HG02763 (cell line): ENCODE data around the gene CHCHD10.

Source experiments
- ATAC-seq: cut with Tn5 transposase; IDR thresholded peaks from one replicate; pipeline ENCODE4 v1.9.1; 2021; ENCODE audit warnings: mild to moderate bottlenecking, moderate library complexity; ENCODE audit not compliant: unreplicated experiment

The CHCHD10 gene

DNA sequence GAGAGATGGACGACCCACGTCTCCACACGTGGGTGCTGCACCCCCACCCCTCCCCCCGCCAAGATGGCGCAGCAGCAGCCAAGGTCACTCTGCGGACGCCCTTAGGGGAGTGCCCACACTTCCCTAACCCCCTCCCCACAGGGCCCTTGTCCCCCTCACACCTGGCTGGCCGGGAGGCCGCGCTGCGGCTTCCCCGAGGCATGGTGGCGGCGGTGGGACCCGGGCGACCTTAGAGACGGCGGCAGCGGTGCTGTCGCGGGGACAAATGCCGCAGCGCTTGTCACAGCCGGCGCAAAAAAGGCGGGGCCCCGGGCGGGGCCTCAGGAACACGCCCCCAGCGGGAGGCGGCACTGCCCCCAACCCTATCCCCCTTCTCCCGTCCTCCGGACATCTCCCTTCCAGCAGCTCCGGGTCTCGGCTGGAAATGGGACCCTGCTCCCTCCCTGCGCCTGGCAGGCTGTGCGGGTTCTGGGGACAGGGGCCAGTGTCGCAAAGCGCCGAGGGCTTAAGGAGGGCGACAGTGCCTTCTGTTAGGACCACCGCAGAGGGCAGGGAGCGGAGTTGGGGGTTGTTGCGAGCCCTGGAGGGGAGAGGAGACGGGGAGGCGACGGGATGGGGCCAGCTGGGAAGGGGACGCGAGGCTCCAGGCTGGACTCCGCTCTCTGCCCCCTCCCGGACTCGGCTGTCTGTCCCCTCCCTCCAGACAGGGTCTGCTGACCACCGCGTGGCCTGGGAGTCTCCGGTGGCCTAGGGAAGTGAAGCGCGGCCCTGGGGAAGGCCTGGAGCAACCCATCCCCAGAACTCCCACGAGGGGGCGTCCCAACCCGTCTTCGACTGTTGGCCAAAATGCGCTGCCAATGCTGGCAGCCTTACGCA, at the start of gene CHCHD10:
TSS of gene CHCHD10 (minus strand) at position 300 of the 876 bp plus-strand sequence. CDS start at position 202, 98 bp downstream.
- ATAC-seq = no peak

DNA sequence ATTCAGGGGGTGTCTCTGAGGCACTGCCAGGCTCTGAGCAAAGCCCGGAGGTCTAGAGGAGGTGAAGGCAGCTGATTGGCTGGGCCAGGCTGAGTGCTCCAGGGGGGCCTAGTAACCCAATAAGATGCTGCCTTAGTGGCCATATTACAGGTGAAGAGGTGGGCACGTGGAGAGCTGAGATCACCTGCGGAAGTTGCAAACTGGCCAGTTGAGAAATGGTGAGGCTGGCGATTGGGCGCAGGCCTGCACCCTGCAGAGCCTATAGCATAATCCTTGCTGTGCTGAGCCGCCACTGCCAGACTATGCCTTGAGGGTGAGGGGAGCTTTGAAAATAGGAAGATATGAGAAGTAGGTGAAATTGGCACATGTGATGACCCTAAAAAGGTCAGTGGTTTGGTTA, 49.4 kb upstream of the CHCHD10 start:
- ATAC-seq = no peak

DNA sequence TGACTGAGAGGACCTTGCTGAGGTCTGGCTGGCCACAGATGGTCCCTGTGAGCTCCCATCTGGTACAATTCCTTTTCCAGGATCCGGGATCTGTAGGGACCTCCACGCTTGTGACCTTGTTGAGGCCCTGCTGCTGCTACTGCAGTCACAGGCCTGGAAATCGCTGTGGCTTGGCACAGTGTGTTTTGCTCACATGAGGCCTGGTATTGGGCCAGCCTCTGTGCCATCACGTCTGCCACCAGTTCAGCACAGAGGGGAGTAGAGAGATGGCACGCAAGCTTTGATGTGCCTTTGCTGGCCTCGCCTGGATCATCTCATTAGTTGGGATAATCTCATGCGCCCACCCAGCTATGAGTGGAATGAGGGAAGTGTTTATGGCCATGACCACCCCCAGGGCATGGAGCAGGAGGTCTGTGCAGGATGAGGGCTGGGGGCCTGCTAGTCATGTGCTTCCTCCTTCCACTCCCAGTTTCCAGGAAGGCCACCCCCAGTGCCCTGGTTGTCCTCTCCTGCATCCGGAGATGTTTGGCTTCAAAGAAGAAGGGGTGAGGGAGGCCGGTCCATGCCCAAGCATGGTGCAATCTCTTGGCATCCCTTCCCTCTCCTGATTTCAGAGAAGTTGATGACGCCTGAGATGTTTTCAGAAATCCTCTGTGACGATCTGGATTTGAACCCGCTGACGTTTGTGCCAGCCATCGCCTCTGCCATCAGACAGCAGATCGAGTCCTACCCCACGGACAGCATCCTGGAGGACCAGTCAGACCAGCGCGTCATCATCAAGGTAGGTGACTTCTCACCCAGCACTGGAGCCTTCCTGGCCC, 48.6 kb upstream of the CHCHD10 start:
- ATAC-seq = no peak

DNA sequence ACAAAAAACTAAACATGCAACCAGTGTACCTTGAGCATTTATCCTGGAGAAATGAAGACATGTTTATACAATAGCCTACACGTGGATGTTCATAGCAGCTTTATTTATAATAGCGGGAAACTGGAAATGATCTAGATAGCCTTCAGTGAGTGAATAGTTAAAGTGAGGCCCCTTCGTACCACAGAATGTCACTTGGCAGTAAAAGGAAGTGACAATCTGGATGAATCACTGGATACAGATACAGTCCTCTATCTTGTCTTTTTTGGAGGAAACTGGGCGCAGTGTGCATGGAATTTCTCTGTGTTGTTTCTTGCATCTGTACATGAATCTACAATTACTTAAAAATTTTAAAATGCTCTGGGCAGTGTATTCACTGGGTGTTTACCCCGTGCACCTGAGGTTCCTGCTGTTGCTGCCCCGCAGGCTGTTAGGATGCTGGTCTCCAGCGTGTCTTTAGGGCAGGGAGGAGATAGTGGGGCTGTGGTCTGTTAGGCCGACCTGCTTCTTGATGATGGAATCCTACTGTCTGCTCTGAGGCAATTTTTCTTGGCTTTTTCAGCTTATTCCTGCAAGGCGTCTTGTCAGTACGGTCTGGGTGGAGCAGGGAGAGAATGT, 47.9 kb upstream of the CHCHD10 start:
- no peak for ATAC-seq

DNA sequence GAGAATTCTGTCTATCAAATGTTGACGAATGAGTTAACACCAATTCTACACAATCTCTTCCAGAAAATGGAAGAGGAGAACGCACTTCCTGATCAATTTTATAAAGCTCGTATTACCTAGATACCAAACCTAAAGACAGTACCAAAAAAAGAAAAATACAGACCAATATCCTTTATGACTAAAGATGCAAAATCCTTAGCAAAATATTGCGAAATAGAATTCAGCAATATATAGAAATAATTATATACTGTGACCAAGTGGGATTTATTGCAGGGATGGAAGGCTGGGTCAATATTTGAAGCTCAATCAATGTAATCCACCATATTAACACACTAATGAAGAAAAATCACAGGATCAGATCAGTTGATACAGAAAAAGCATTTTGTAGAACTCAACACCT, 44.6 kb upstream of the CHCHD10 start:
- no peak for ATAC-seq

DNA sequence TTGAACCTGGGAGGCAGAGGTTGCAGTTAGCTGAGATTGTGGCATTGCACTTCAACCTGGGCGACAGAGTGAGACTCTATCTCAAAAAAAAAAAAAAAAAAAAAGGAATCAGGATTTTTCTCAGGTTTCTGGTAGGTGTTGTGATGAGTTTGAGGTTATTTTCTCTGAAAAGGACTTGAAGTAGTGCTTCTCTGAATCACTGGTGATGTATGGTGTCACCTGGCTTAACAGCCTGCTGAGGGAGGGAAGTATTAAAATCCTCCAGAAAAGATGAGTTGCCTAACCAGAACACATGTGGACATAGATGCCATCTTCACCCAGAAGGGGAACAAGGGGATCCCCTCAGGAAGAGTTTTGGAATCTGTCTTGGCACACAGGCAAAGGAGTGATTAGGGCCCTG, 39.1 kb upstream of the CHCHD10 start:
- no peak for ATAC-seq

DNA sequence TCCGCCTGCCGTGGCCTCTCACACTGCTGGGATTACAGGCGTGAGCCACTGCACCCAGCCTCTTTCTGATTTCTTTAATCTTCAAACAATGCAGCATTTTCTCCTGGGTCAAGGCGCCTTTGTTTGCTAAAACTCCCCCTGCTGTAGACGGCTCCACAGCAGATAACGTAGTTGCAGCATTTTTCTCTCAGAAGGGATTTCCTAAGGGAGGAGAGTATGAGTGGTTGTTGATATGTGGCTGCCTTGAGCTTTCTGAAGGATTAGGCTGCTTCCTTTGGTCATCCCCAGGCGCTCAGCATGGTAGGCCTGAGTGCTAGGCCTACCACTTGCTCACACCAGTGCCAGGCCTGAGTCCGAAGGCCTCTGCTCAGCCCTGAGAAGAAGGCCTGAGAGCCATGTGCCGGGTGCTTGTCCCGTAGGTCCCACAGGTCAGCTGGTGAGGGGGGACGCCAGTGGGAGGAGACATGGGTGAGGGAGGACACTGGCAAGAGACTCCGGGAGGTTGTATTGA, 37.1 kb upstream of the CHCHD10 start:
- no peak for ATAC-seq

DNA sequence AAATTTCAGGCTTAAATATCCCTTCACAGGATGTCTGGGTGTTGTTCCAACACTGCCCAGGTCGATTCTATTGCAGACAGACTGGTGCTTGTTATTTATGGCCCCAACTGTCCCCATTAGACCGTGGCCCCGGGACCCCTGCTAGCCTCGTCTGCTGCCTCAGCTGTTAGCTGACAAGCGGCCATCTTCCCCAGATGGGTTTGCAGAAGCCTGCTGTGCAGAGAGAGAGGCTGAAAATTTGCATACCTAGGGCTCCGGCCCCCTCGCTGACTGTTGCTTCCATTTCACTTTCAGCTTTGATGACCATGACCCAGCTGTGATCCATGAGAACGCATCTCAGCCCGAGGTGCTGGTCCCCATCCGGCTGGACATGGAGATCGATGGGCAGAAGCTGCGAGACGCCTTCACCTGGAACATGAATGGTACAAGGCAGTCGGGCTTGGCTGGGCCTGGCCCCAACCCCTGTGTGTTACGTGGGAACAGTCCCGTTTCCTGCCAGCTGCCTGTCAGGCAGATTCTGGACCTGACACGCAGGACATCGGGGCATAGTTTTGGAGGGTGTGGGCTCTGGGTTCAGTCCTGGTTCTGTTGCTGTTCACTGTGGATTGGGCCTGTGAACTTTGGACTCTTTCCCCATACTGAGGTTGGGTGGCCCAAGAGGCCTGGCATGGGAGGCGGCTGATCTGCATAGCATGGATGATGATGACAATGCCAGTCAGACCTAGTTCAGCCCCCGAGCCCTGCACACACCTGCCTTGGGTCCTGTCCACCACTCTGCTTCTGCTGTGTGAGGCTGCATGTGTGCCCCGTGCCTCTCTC, 35.4 kb upstream of the CHCHD10 start:
- no peak for ATAC-seq

DNA sequence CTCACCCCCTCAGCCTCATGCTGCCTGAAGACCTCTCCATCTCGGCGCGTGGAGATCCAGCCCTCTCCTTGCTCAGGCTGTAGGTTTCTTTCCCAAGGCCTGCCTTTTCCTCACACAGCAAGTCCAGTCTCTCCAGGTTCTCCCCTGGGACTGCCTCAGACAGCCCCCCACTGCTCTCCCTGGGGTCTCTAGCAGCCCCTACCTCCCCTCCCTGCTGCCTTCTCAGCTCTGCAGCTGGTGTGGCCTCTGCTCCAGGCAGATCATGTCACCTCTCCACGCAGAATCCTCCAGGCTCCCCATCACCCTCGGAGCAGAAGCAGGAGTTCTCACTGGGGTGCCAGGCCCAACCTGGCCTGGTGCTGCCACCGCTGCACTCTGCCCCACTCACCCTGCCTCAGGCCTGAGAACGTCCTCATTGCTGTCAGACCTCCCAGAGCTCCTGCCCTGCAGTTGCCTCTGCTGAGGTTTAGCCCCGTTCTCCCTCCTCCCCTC, 34.2 kb upstream of the CHCHD10 start:
- ATAC-seq = no peak

DNA sequence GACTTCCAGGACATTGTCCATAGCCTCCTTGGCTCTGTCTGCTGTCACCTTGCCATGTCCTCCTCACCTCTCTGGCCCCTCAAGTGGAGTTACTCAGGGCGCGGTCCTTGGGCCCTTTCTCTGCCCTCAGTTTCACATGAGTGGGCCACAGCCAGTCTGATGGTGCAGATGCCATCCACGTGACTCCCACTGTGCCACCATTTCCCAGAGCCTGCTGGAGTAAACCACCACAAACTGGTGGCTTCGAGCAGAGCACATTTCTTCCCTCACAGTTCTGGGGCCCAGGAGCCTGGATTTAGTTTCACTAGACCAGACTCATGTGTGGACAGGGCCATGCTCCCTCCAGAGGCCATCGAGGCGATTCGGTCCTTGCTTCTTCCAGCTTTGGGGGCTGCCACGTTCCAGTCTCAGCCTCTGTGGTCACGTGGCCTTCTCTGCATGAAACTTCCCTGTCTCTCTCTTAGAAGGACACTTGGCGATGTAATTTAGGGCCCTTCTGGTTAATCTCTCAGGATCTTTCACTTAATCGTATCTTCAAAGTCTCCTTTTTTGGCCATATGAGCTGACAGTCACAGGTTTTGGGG, 33.6 kb upstream of the CHCHD10 start:
- ATAC-seq = no peak

DNA sequence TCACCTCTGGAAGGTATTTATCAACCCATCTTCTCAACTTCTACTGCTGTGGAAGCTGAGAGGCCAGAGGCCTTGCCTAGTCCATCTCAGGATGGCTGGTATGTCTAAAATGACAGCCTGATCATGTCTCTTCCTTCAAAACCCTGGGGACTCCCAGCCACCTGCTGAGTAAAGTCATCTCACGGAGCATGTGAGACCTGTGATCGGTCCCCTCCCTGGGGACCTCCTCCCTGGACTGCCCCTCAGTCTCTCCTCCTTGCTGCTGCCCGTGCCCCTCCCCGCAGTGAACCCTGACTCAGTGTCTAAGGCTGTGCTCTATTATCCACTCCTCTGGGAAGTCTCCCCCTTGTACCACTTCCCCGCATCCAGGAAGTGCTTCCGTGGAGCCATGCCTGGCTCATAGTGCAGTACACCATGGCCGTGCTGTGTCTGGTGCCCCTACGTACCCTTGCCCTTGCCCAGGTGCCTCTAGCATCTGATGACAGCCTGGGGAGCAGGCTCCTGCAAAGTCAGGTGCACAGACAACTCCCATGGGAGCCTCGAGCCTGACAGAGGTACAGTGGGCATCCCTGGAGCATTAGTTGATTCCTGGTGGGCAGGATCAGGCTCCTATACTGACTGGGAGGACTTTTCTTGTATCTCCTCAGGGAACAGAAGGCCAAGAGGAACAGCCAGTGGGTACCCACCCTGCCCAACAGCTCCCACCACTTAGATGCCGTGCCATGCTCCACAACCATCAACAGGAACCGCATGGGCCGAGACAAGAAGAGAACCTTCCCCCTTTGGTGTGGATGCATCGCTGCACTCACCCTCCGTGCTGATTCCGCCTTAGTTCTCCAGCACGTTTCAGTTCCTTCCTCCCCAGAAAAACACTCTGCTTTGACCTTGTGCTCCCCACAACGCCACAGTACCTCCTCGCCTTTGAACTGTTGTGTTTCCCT, 32.8 kb upstream of the CHCHD10 start:
- no peak for ATAC-seq

DNA sequence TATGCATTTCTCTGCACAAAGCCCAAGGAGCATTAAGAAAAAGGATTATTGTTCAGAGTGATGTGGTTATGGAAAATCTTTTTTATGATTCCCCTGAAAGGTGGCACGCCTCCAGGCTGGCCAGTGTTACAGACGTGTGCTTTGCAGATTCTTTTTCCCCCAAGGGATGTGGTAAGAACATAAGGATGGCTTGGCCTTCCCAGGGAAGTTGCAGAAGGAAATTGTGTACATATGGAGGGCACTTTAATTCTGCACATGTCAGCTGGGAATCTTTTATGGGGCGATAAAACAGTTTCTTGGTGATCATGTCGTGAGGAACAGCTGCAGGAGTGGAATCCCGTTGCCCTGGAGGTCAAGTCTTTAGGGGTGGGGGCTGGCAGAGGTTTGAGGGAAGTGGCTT, 28.7 kb upstream of the CHCHD10 start:
- ATAC-seq = no peak

DNA sequence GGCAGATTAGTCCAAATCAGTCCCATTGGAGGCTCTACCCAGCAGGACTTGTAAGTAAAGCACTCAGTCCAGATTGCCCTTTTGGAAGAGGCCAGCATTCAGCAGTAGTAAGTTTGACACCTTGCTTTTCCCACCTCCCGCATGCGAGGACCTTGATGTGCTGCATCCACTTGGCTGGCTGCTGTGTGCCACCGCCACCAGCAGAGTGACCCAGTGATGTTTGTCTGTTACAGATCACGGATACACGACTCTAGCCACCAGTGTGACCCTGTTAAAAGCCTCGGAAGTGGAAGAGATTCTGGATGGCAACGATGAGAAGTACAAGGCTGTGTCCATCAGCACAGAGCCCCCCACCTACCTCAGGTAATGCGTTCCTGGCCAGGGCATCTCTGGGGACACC, 25.6 kb upstream of the CHCHD10 start:
- no peak for ATAC-seq

DNA sequence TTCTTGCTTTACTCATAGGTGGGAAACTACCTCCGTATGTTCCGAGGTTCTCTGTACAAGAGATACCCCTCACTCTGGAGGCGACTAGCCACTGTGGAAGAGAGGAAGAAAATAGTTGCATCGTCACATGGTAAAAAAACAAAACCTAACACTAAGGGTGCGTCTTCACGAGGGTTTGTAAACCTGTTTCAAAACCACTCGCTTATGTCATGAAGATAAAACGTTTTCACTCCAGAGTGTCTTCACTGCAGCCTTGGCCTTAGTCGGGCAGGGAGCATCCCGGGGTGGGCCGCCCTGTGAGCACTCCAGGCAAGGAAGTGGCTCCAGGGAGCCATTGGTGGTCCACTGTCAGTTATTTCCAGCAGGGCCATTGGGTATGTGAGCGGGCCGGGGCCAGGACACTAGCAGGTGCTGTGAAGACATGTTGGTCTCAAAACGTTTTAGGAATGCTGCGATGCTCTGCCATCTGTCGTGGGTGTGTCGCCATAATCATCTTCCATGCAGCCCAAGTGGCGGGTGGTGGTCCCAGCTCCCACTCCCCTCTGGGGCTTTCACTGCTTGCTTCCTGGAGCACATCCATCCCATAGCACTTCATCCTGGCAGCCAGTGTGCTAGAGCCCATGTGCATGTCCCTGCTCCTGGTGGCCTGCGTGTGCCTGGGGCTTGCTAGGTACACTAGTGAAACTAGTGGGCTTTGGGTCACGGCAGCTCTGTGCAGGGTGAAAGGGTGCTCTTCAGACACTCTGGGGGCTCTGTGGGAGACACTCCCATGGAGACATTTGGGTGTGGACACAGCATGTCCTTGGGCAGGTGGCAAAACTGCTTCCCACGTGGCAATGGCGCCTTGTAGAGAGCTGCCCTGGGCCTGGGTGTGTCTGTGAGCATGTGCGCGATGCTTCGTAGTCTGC, 24.2 kb upstream of the CHCHD10 start:
- no peak for ATAC-seq

DNA sequence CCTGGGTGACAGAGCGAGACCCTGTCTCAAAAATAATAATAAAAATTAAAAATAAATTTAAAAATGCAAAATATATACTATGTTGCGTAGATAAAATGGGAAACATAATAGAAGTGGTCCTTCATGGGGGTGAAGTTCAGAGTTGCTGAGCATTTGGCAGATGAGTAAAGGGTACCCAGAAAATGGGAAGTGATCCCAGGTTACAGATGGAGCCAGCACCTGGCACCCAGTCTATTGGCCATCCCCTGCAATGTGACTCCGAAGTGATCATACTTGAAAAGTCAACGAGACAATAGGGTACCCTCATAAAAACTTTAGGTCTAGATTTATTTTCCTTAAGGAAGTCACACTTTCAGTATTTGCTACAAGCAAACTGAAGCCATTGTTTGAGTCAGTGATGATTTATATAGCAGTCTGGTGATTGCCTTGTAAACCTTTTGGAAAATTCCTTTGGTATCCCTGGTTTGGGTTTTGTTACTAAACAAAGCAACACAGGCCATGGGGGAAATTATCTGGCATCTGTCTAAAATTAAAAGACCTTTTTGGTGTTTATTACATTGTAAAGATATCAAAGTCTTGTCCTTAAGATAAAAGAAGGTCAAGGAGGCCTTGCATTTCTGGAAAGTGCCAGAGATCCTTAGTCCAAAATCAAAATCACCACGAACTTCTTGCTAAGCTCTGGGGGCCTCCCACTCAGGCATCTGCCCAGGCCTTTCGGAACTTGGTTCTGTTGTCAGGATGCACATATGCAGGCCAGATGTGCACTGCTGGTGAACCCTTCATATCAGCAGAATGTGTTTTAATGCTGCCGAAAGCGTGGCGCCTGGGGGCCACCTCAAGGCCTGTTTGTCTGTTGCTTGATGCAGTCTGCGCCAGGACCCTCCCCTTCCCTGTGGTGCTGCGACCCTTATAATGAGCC, 23.3 kb upstream of the CHCHD10 start:
- no peak for ATAC-seq

DNA sequence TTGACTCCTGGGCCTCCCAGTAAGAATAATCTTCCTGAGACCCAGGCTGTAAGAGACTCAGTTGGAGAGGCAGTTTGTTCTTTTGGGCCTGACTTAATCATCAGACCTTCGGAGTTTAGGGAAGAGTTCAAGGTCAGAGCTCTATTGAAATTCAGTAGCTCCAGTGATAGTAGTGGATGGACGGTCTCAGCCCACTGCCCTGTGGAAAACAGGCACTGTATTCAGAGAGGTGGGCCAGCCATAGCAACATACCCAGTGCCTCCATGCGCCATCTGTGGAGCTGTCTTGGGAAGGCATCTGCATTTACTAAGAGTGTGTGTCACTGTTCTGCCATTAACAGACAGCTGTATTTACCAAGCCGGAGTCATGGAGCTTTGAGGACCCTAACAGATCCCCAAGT, 21.9 kb upstream of the CHCHD10 start:
- no peak for ATAC-seq

DNA sequence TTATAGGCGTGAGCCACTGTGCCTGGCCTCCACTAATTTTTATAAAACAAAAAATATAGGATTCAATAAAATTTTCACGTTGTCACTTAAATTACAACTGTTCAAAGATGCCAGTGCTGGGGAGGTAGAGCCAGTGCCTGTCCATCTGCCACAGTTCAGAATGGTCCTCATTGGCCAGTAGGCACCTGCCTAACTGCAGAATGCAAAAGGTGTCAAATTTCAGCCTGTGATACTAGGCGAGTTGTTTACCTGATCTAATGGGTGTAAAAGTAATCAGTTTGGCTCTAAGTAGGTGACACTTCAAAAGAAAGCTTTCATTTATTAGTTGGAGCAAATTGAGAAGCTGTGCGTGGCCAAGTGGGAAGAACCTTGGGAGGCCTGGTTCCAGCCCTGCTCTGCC, 21.3 kb upstream of the CHCHD10 start:
- no peak for ATAC-seq
